ENCODE measurements around the gene PARD3.

- TF ChIP-seq EZH2 (IDR thresholded peaks at IDR 0.05; ENCODE audit: low read length, unreplicated experiment): no peak
- TF ChIP-seq, protein P1, sequence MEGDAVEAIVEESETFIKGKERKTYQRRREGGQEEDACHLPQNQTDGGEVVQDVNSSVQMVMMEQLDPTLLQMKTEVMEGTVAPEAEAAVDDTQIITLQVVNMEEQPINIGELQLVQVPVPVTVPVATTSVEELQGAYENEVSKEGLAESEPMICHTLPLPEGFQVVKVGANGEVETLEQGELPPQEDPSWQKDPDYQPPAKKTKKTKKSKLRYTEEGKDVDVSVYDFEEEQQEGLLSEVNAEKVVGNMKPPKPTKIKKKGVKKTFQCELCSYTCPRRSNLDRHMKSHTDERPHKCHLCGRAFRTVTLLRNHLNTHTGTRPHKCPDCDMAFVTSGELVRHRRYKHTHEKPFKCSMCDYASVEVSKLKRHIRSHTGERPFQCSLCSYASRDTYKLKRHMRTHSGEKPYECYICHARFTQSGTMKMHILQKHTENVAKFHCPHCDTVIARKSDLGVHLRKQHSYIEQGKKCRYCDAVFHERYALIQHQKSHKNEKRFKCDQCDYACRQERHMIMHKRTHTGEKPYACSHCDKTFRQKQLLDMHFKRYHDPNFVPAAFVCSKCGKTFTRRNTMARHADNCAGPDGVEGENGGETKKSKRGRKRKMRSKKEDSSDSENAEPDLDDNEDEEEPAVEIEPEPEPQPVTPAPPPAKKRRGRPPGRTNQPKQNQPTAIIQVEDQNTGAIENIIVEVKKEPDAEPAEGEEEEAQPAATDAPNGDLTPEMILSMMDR (conservative IDR thresholded peaks at IDR 0.05; ENCODE audit: low read depth, low read length): no peak
- no peak for TF ChIP-seq EZH2phosphoT487 (IDR thresholded peaks at IDR 0.05; ENCODE audit: borderline replicate concordance, low read length)
Observed at GRCh38 chr10:34462993-34463392, 352.1 kb downstream of the PARD3 start.
